Central memory CD4-positive, alpha-beta T cell (primary cell): ENCODE measurements around the gene CNTF.

Source experiments
- DNase-seq: peaks from one replicate; pipeline ENCODE4 v3.0.0; 2022

The CNTF gene

DNA sequence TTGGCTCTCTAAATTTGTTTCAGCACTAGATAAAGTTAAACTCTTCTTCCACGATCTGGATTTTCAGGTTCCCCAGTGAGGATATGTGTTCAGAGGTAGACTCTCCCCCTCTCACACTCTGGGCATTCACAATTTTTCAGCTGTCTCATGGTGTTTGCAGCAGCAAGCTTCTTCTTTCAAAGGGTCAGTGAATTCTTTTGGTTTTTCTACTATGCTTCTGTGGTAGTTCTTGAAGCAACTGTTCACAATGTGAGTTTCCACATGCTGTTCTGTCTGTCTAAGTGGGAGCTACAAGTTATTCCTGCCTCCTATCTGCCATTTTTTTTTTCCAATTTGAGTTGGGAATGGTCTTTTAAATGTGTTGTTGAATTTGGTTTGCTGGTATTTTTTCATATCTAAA is 25.4 kb downstream of the CNTF start:
- no peak for DNase-seq

DNA sequence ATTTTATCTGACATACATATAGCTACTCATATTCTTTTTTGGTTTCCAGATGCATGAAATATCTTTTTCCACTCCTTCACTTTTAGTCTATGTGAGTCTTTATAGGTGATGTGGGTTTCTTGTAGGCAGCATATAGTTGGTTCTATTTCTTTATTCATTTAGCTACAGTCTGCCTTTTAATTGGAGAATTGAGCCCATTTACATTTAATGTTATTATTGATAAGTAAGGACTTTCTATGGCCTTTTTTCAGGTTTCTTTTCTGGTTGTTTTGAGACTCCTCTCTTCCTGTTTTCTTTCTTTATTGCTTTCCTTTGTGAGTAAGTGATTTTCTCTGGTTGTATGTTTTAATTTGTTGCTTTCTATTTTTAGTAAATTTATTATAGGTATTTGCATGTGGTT is 27.2 kb downstream of the CNTF start:
- no peak for DNase-seq

DNA sequence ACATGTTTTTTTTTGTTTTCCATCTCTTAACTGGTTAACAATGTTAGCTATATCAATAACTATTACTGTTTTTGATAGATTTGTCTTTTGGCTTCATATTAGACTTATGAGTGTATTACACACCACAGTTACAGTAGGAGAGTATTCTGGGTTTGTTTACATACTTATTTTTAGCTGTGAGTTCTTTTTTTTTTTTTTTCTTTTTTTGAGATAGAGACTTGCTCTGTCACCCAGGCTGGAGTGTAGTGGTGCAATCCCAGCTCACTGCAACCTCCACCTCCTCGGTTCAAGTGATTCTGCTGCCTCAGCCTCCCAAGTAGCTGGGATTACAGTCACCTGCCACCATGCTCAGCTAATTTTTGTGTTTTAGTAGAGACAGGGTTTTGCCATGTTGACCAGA is 28.0 kb downstream of the CNTF start:
- DNase-seq = no peak

DNA sequence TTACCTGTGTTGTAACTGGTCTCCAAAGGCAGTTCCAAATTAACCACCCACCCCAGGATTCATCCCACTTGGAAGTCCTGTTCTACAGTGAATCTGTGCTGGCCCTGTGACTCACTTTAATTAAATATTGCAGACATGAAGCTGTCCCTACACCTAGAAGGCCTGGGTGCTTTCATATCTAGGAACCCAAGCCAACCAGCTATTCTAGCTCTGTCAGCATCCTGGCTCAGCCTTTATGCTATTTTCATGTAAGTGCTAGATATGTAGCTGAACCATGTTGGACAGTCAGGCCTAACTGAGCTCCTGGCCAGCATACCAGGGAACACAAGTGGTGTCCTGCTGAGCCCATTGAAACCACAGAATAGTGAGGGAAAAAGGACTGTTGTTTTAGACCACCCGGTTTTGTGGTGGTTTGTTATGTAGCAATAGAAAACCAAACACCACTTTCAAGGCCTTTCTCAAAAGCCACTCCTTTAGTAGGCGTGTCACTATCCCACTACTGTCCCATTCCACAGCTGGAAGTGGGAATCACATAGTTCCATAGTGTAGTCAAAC is 30.3 kb downstream of the CNTF start:
- DNase-seq = no peak

GRCh38 chr11:58654079-58654907 is 31.8 kb downstream of the CNTF start:
- peak; percentile 59 for DNase-seq

- DNase-seq = no peak
Observed at GRCh38 chr11:58654908-58655296, 32.4 kb downstream of the CNTF start.

GRCh38 chr11:58656348-58656747 is 33.9 kb downstream of the CNTF start:
- no peak for DNase-seq

- DNase-seq = no peak
Observed at GRCh38 chr11:58658623-58659022, 36.2 kb downstream of the CNTF start.

DNA sequence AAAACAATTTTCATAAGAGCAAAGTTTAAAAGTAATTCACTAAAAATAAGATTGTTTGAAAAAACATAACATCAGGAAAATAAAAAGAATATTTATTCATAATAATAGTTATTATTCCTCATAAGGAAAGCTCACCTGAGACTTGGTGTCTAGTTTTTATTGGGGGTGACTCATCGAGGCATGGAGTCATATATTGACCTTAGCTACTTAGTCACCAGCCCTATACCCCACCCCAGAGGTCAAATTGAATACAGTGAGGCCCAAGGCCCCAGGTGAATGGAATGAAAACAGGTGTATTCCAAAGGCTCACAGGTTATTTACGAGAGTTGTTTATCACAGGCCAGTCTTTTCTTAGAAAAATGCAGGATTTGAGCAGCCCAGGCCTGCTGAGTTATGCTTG is 36.9 kb downstream of the CNTF start:
- no peak for DNase-seq

DNA sequence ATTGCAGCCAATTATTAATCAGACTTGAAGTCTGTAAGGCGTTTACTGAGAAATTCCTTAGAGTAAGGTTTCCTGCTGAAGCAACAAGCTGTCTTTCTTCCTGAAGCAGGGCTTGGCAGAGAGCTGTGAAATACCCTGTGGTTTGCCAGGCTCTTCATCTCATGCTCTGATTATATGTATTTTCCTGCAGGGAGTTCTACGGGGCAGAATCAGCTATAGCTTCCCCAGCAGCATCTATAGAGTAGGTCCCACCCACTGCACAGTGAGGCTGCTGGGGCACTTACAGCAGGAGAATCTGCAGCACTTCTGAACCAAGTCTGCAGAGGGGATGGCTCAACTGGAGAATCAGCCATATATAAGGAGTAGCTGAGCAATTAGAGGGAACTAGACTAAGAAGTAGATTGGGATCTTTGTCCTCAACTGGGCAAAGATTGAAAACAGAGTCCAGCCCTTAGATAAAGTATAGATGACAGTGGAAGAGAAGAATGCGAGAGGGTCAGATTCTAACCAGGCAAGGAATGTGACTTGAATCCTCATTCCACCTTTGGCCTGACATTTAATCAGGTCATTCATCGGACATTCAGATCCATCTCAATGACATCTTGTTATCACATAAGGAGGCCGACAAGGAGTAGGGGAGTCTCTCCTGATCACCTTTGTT is 37.6 kb downstream of the CNTF start:
- no peak for DNase-seq

DNA sequence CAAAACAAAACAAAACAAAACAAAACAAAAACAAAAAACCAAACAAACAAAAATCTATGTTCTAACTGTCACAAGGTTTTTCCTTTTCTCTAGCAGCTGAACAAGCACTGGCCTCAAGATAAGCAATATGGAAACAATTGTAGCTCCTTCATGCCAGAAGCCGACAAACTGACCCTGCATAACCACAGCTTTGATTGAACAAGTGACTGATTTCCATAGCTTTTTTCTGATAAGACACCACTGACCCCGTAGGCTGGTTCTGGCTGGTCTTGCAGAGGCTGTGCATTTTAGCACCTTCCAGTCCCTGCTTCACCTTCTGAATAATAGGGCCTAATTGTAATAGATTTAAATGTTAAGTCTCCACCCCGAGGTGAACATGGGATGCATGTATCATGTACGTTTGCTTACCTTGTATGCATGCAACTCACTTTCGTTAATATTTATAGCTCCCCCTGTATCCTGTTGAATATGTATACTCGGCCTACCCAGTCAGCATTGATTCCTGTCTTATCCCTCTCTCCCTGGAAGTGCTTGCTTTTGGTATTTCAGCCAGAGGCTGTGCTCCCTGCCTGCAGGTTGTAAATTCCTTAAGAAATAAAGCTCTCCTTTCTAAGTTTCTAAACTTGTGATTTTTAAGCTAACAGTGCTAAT is 49.6 kb downstream of the CNTF start:
- DNase-seq = no peak

DNA sequence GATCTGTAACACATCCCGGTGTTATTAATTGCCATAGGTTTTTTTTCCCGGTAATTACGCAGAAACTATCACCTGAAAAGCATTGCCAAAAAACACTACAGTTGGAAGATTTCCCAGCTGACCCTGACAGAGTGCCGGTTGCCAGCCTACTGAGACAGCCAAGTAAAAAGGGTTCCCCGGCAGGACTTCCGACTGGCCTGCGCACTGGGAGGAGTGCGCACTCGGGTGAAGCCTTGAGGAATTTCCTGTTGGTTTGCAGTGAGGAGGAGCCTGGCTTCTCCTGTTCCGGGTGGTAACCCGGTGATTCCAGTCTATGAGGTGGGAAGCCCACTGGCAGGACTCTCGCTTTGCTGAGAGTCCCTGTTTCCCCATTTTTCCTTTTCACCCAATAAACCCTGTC is 52.1 kb downstream of the CNTF start:
- DNase-seq = no peak
